GM10248 (cell line): ENCODE measurements around the gene GUCY2C.

ENCODE experiments used
- CTCF ChIA-PET: fragments of 300-600 bp; sonication (Branson Sonifier 250); formaldehyde crosslinking; extraction: SDS; loops from one replicate; lab custom pipeline; 2021; ENCODE audit warnings: antibody characterized with exemption; lab: Yijun Ruan, JAX
- POLR2A ChIA-PET: fragments of 350-650 bp; sonication (Branson Sonifier 250); formaldehyde crosslinking; extraction: SDS; loops from one replicate; lab custom pipeline; 2020; ENCODE audit warnings: antibody characterized with exemption; lab: Yijun Ruan, JAX
- DNase-seq: peaks from one replicate; pipeline ENCODE4 v3.0.0; 2012; ENCODE audit errors: extremely low spot score
- TF ChIP-seq, protein P1 (sequence below): IDR thresholded peaks from 2 replicates; pipeline ENCODE4 v1.5.1; 2012; ENCODE audit warnings: mild to moderate bottlenecking, low read depth; ENCODE audit errors: extremely low read depth, missing control alignments, control extremely low read depth

Gene GUCY2C

DNA sequence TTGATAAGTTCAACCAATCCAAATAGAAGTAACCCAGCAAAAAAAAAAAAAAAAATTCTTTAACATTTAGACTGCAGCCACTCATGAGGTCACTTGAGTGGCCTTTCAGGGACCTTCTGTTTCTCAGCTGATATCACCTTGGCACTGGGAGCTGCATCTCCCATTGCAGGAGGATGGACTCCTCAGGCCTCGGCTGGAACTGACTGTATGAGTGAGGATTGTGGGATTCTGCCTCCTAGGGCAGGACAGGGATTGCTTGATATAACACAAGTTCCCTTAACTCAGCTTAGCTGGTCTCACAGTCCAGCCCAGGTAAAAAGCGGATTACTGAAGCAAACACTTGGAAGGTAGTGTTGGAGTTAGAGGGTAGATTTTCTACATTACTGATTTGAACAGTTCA lies 3.5 kb upstream of the GUCY2C start:
- POLR2A ChIA-PET: no interaction called here

DNA sequence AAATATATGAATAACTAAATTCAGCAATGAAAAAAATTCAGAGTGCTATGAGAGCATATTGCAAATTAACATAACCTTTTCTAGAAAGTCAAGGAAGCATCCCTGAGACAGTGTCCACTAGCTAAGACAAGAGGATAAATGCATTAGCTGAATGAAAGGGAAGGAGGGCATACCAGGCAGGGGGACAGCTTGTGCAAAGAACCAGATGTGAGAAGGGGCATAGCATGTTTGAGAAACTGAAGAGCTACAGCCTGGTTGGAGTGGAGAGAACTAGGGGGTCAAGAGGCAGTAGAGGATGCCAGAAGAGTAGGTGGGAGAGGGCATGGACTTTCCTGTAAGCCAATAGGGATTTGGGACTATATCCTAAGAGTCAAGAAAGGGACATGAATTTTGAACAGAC lies 2.2 kb upstream of the GUCY2C start:
- DNase-seq: no peak
- TF ChIP-seq, protein P1, sequence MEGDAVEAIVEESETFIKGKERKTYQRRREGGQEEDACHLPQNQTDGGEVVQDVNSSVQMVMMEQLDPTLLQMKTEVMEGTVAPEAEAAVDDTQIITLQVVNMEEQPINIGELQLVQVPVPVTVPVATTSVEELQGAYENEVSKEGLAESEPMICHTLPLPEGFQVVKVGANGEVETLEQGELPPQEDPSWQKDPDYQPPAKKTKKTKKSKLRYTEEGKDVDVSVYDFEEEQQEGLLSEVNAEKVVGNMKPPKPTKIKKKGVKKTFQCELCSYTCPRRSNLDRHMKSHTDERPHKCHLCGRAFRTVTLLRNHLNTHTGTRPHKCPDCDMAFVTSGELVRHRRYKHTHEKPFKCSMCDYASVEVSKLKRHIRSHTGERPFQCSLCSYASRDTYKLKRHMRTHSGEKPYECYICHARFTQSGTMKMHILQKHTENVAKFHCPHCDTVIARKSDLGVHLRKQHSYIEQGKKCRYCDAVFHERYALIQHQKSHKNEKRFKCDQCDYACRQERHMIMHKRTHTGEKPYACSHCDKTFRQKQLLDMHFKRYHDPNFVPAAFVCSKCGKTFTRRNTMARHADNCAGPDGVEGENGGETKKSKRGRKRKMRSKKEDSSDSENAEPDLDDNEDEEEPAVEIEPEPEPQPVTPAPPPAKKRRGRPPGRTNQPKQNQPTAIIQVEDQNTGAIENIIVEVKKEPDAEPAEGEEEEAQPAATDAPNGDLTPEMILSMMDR: no peak
- ChIA-PET CTCF (interaction anchor here (1.2 kb wide), 1 partner anchor 22 kb away, joined by 3 read pairs; no protein-coding TSS in a partner anchor), POLR2A (no interaction called here)

More for the DNA sequence above, 3.5 kb upstream of the GUCY2C start:
- TF ChIP-seq, protein P1: no peak
- DNase-seq: no peak
- CTCF ChIA-PET: interaction anchor here (1.2 kb wide), 1 partner anchor 23 kb away, joined by 3 read pairs; no protein-coding TSS in a partner anchor

DNA sequence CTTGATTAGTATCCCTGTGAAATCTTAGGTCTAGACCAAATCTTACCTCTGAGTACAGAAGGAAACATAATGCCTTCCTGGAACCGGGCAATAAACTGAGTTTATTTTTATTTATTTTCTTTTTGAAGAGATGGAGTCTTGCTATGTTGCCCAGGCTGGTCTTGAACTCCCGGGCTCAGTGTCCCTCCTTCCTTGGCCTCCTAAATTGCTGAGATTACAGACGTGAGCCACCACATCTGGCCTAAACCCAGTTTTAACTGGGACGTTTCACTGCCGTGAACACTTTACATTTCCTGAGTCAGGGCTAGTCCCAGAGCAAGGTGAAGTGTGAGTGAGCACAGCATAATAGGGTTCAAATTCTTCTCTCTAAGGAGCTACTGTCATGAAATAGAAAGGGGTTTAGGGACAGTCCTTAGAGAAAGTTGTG lies 671 bp downstream of the GUCY2C start:
- POLR2A ChIA-PET: no interaction called here
- DNase-seq: no peak
- TF ChIP-seq, protein P1: no peak
- CTCF ChIA-PET: no interaction called here

DNA sequence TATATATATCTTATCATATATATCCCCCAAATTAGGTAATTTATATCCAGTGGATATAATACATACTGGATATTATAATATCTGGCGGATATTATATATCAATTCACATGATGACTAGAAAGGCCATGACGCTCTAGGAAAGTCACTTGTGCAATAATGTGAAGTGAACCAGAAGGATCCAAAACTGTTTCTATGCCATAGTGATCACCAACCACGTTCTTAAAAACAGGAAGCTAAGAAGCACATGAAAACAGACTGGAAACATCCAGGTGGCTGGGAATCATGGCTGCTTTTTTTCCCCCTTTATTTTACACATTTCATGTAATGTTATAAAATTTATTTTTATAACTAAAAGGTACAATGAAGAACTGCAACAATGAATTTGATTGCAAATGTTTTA lies 1.4 kb downstream of the GUCY2C start:
- TF ChIP-seq, protein P1: no peak
- POLR2A ChIA-PET: interaction anchor here (0.6 kb wide), 2 partner anchors 21 to 80 kb away, joined by 3 read pairs; no protein-coding TSS in a partner anchor
- CTCF ChIA-PET: no interaction called here
- DNase-seq: no peak

DNA sequence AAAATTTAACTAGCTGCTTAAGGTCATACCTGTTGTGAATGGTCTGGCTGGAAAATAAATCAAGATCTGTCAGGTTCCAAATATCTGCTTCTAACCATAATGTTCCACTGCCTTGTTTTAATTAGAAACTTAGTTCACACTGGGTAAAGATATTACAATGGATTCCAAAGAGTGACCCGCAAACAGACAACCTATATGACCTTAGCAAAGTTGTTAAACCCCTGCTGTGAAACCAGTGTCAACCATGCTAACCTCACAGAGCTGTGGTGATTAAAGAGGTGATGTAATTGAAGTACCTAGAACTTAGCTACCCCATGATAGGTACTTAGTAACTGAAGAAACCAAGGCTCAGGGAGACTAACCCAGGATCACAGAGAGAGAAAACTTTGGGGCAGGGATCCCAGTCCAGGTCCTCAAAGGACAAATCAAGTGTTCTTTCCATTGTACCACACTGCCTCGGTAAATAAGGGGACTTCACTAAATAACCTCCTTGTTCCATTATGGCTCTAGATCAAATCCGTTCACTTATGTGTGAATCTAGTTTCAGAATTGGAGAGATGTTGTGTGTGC lies 2.2 kb downstream of the GUCY2C start:
- ChIA-PET POLR2A (no interaction called here), CTCF (no interaction called here)
- TF ChIP-seq, protein P1: no peak
- DNase-seq: no peak

DNA sequence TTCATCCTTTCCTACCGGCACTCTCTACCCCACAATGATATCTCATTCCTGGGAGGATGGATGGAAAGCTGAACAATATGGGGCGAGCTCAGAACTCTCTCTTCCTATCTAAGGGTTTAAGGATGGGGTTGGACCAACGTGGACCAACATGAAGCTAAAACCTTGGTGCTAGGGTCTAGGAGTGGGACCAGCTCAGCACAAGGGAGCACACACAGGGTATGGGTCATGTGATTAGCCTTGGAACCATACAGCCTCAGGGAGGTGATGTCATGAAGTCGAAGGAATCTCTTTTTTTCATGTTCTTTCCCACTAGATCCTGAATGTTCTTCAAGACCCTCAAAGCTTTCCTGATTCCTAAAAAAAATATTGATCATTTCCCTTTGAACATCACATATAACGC lies 3.3 kb downstream of the GUCY2C start:
- POLR2A ChIA-PET: no interaction called here
- no peak for DNase-seq
- TF ChIP-seq, protein P1: no peak
- CTCF ChIA-PET: interaction anchor here (1.0 to 1.3 kb wide), 2 partner anchors 10 to 24 kb away, joined by 3 to 4 read pairs; no protein-coding TSS in a partner anchor
